BE2C (cell line): Measurements from ENCODE around the gene PDE8A.

Experiments
- DNase-seq: peaks from one replicate; pipeline ENCODE4 v3.0.0-alpha.2; 2020
- H3K27me3 ChIP-seq: fragments of 250-450 bp; sonication (Bioruptor Pico); 2 replicates; pipeline ENCODE4 v1.5.1; 2020; ENCODE audit warnings: mild to moderate bottlenecking
- H3K36me3 ChIP-seq: fragments of 250-450 bp; sonication (Bioruptor Pico); 2 replicates; pipeline ENCODE4 v1.5.1; 2020; ENCODE audit warnings: mild to moderate bottlenecking
- H3K4me1 ChIP-seq: fragments of 250-450 bp; sonication (Bioruptor Pico); 2 replicates; pipeline ENCODE4 v1.5.1; 2020
- H3K4me3 ChIP-seq: 2 replicates; pipeline ENCODE4 v1.5.1; 2011; ENCODE audit warnings: low read depth, low read length
- H3K9me3 ChIP-seq: fragments of 250-450 bp; sonication (Bioruptor Pico); 2 replicates; pipeline ENCODE4 v1.5.1; 2020
- CTCF ChIP-seq: IDR thresholded peaks from 2 replicates; pipeline ENCODE4 v1.5.1; 2012; ENCODE audit warnings: mild to moderate bottlenecking, low read depth, low read length

The PDE8A gene

GRCh38 chr15:85116066-85116465 lies 134.4 kb downstream of the PDE8A start:
- DNase-seq: no peak
- Histone ChIP-seq H3K4me1 (no peaks in the 10 kb centered on the region), H3K36me3 (no peaks in the 10 kb centered on the region; the same call in 1 of the 2 replicates), H3K4me3 (no peak overlapping the region), H3K27me3 (no peaks in the 10 kb centered on the region), H3K9me3 (no peaks in the 10 kb centered on the region)
- TF ChIP-seq CTCF: no peak

GRCh38 chr15:85116494-85116893 lies 134.8 kb downstream of the PDE8A start:
- TF ChIP-seq CTCF: no peak
- Histone ChIP-seq H3K27me3 (no peaks in the 10 kb centered on the region), H3K9me3 (no peaks in the 10 kb centered on the region), H3K4me3 (no peak overlapping the region), H3K4me1 (no peaks in the 10 kb centered on the region), H3K36me3 (no peaks in the 10 kb centered on the region; the same call in 1 of the 2 replicates)
- DNase-seq: no peak

- Histone ChIP-seq H3K36me3 (no peaks in the 10 kb centered on the region; the same call in 1 of the 2 replicates), H3K9me3 (no peaks in the 10 kb centered on the region), H3K4me3 (no peak overlapping the region), H3K27me3 (no peaks in the 10 kb centered on the region), H3K4me1 (no peaks in the 10 kb centered on the region)
- no peak for DNase-seq
- no peak for TF ChIP-seq CTCF
These were observed 135.4 kb downstream of the PDE8A start for GRCh38 chr15:85116925-85117646.

- Histone ChIP-seq H3K27me3 (no peaks in the 10 kb centered on the region), H3K4me3 (no peak overlapping the region), H3K9me3 (no peaks in the 10 kb centered on the region), H3K36me3 (no peaks in the 10 kb centered on the region; the same call in 1 of the 2 replicates), H3K4me1 (no peaks in the 10 kb centered on the region)
- no peak for DNase-seq
- TF ChIP-seq CTCF: no peak
These were observed 136.5 kb downstream of the PDE8A start for GRCh38 chr15:85118173-85118572.

- Histone ChIP-seq H3K4me3 (no peak overlapping the region), H3K27me3 (no peaks in the 10 kb centered on the region), H3K9me3 (no peaks in the 10 kb centered on the region), H3K4me1 (no peaks in the 10 kb centered on the region), H3K36me3 (no peaks in the 10 kb centered on the region; the same call in 1 of the 2 replicates)
- no peak for DNase-seq
- no peak for TF ChIP-seq CTCF
These were observed 136.9 kb downstream of the PDE8A start for GRCh38 chr15:85118581-85118980.

GRCh38 chr15:85120351-85121113 lies 138.9 kb downstream of the PDE8A start:
- Histone ChIP-seq H3K4me3 (no peak overlapping the region), H3K9me3 (no peaks in the 10 kb centered on the region), H3K4me1 (no peaks in the 10 kb centered on the region), H3K36me3 (no peaks in the 10 kb centered on the region; the same call in none of the 2 replicates), H3K27me3 (no peaks in the 10 kb centered on the region)
- no peak for TF ChIP-seq CTCF
- no peak for DNase-seq
